Measurements from ENCODE around the gene SIAH1. TPM values are rescaled to one million over a fixed set of nuclear protein-coding genes. Genes with fewer than 3 reads are reported as not detected.
A peak's percentile ranks its signal among the peaks of the same experiment; 100 is the strongest.

The SIAH1 gene
- total and polyA plus RNA-seq, 9 of the 15 experiments (the other 6 are each of a cell fraction or from before 2014, with no cell fraction given): 4.1 to 14.3 (median 12.5) TPM

- DNase-seq (ENCODE audit: extremely low read depth in 1 of 4, low spot score in 3 of 4) (no peak), FAIRE-seq (peak; percentile 44), ATAC-seq (no peak)
- Histone ChIP-seq H3K36me3 (ENCODE audit: control insufficient read depth, insufficient read depth, low read length) (peaks cover 58% of the 10 kb centered on the region; the same call in 2 of the 3 replicates), H4K20me1 (replicated peaks; ENCODE audit: control insufficient read depth, insufficient read depth, low read length) (no peaks in the 10 kb centered on the region), H3K27ac (ENCODE audit: extremely low read depth, low read depth, low read length) (no peak overlapping the region), H3K9me3 (replicated peaks; ENCODE audit: control insufficient read depth, insufficient read depth, low read depth, low read length) (no peaks in the 10 kb centered on the region), H3K79me2 (ENCODE audit: control insufficient read depth, insufficient read depth, low read length) (no peaks in the 10 kb centered on the region), H3K4me1 (replicated peaks in 1 of 2; ENCODE audit: control insufficient read depth in 2 of 2, insufficient read depth in 2 of 2, low read length in 2 of 2) (no peaks in the 10 kb centered on the region), H2AFZ (ENCODE audit: low read depth, low read length) (no peak overlapping the region), H3K4me3 (no peak overlapping the region), H3K9ac (ENCODE audit: insufficient read depth in 1 of 2, low read depth in 2 of 2, low read length in 2 of 2) (no peak overlapping the region), H3K4me2 (ENCODE audit: insufficient read depth, low read length) (no peak overlapping the region), H3K27me3 (ENCODE audit: control insufficient read depth in 2 of 2, insufficient read depth in 2 of 2, low read length in 2 of 2) (no peaks in the 10 kb centered on the region), H3K9me1 (ENCODE audit: control insufficient read depth, insufficient read depth, low read length) (no peaks in the 10 kb centered on the region)
- BruUV-seq (replicated peaks): no TSS peak
- intact Hi-C loops (cut with micrococcal nuclease): no loop called here
- in situ Hi-C loops (cut with MboI): no loop called here
- ChIA-PET POLR2A (no interaction called here), CTCF (ENCODE audit: low intra/inter-chr PET ratio) (interaction anchor here (0.7 kb wide), 1 partner anchor 1162 kb away, joined by 3 read pairs; no protein-coding TSS in a partner anchor)
- WGBS (ENCODE audit: insufficient coverage, low coverage, missing lambda C conversion rate): 97% methylated on average over 3 of the region's 3 CpGs
- TF ChIP-seq SAFB (IDR thresholded peaks at IDR 0.05; ENCODE audit: borderline replicate concordance, low read depth, low read length) (no peak), TRIM28 (IDR thresholded peaks at IDR 0.05) (no peak), CREB3 (tag; conservative IDR thresholded peaks at IDR 0.05; ENCODE audit: low read depth) (no peak), ETV6 (IDR thresholded peaks at IDR 0.05; ENCODE audit: borderline replicate concordance in 1 of 2, low read depth in 2 of 2, low read length in 1 of 2) (no peak), ETV6 (CRISPR knock-in tag; IDR thresholded peaks at IDR 0.05; ENCODE audit: borderline replicate concordance) (no peak), ZNF24 (IDR thresholded peaks at IDR 0.05) (no peak), TCF7 (IDR thresholded peaks at IDR 0.05; ENCODE audit: borderline replicate concordance) (no peak), CHD7 (IDR thresholded peaks at IDR 0.05; ENCODE audit: low read depth, low read length) (no peak), ELF2 (CRISPR knock-in tag; IDR thresholded peaks at IDR 0.05) (no peak), HNRNPL (IDR thresholded peaks at IDR 0.05; ENCODE audit: low read depth, low read length) (no peak), HOXB6 (CRISPR knock-in tag; IDR thresholded peaks at IDR 0.05; ENCODE audit: borderline replicate concordance) (no peak), ZNF121 (CRISPR knock-in tag; conservative IDR thresholded peaks at IDR 0.05) (no peak)
These were observed 49.3 kb downstream of the SIAH1 start for GRCh38 chr16:48335961-48336360.

All from K562 (cell line).